Astrocyte (in vitro differentiated cells and primary cell): ENCODE data around the gene SLC6A11.

Experiments
- EZH2 ChIP-seq: IDR thresholded peaks from 2 replicates; pipeline ENCODE4 v1.6.1; 2012; ENCODE audit warnings: mild to moderate bottlenecking, low read length, inconsistent platforms; ENCODE audit not compliant: insufficient read depth
- TF ChIP-seq, protein P1 (sequence below): IDR thresholded peaks from 2 replicates; pipeline ENCODE4 v1.5.1; 2011; ENCODE audit warnings: low read depth, mild to moderate bottlenecking, inconsistent platforms, low read length, moderate library complexity; ENCODE audit not compliant: insufficient read depth

DNA sequence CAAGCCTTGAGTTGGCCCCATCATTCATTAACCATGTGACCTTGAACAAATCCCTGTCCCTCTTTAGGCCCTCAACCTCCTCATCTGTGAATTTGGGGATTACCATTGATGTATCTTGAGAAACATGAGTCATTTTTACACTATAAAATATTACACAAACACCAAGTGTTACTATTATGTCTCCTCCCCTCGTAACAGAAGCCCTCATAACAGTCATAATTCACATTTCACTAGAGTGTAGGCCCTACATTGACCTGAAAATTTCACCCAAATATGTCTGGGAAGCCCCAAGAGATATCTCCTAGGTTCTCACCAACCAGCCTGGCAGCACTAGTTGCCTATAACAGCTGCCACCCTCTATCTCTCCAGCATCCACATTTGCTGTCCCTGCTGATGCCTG, 160.7 kb downstream of the SLC6A11 start:
- TF ChIP-seq, protein P1, sequence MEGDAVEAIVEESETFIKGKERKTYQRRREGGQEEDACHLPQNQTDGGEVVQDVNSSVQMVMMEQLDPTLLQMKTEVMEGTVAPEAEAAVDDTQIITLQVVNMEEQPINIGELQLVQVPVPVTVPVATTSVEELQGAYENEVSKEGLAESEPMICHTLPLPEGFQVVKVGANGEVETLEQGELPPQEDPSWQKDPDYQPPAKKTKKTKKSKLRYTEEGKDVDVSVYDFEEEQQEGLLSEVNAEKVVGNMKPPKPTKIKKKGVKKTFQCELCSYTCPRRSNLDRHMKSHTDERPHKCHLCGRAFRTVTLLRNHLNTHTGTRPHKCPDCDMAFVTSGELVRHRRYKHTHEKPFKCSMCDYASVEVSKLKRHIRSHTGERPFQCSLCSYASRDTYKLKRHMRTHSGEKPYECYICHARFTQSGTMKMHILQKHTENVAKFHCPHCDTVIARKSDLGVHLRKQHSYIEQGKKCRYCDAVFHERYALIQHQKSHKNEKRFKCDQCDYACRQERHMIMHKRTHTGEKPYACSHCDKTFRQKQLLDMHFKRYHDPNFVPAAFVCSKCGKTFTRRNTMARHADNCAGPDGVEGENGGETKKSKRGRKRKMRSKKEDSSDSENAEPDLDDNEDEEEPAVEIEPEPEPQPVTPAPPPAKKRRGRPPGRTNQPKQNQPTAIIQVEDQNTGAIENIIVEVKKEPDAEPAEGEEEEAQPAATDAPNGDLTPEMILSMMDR: no peak
- no peak for TF ChIP-seq EZH2
